Measurements from ENCODE around the gene PDHX.

- TF ChIP-seq CTCF (IDR thresholded peaks at IDR 0.05) (no peak), POLR2A (IDR thresholded peaks at IDR 0.05) (no peak)
Measured at GRCh38 chr11:34893416-34893815, 23.0 kb upstream of the PDHX start.
